HG02798 (cell line): Measurements from ENCODE around the gene CTDSPL.

ENCODE experiments used
- ATAC-seq: cut with Tn5 transposase; IDR thresholded peaks from one replicate; pipeline ENCODE4 v1.9.1; 2021; ENCODE audit warnings: mild to moderate bottlenecking; ENCODE audit not compliant: unreplicated experiment, poor library complexity

Gene CTDSPL

DNA sequence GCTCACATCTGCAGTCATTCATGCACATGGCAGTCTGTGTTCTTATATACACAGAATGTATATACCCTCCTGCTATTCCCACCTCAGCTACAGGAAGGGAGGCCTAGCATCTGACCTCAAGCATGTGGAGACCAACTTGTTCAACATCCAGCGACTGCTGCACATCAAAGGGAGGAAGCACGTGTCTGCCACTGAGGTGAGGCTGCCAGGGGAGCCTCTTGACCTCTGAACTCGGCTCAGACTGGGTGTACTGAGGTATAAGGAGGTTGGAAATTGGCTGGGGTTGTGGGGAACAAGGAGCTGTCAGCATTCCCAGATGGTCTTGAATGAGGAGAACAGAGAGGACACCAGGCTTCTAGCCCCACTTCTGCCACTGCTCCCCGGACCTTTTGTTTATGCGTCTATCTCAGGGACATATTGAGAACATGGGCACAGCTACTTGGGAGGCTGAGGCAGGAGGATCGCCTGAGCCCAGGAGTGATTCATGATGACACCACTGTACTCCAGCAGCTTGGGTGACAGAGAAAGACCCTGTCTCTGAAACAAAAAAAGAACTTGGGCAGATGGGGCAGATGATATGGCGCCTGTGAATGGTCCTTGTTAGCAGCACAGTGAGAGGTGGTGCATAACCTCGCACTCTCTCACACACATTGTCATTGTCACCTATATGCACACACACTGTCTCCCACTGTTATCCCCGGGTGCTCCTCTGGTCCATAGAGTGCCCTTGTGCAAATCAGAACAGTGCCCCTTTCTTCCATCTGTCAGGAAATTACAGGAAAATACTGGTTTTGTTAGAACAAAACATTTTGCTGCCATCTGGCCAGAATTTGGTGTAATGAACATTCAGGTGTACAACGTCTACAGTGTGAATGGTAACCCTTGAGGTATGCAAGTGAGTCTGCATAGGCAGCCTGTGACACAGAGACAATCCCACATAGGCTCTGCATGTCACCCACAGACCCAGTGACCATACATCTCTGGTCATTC is 134.3 kb downstream of the CTDSPL start:
- ATAC-seq = no peak

DNA sequence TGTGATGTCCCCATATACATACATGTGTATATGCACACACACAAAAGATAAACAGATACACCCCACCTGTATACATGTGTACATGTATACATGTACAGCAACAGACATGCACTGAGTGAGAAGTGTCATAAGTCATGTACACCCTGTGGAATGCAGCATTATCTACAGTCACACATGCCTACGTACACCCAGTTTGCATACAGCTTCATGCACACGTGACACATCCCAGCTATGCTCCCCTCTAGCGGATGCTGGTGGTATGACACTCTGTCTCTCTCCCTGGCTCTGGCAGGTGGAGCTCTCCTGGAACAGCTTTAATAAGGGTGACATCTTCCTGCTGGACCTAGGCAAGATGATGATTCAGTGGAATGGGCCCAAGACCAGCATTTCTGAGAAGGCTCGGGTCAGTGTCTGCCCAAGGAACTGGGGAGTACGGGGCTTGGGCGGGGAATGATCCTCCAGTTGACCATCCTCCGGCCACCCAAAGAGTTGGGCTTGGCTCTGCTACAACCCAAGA is 135.2 kb downstream of the CTDSPL start:
- peak; percentile 58 for ATAC-seq

DNA sequence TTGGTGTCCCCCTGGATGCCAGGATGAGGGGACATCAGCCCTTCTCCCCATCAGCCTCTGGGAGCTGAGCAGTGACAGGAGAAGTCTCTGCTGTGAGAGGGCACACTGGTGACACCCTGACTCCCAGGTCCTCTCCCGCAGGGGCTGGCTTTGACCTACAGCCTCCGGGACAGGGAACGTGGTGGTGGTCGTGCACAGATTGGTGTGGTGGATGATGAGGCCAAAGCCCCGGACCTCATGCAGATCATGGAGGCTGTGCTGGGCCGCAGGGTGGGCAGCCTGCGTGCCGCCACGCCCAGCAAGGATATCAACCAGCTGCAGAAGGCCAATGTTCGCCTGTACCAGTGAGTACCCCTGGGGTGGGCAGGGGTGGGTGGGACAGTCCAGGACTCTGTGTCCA is 135.7 kb downstream of the CTDSPL start:
- ATAC-seq = no peak

DNA sequence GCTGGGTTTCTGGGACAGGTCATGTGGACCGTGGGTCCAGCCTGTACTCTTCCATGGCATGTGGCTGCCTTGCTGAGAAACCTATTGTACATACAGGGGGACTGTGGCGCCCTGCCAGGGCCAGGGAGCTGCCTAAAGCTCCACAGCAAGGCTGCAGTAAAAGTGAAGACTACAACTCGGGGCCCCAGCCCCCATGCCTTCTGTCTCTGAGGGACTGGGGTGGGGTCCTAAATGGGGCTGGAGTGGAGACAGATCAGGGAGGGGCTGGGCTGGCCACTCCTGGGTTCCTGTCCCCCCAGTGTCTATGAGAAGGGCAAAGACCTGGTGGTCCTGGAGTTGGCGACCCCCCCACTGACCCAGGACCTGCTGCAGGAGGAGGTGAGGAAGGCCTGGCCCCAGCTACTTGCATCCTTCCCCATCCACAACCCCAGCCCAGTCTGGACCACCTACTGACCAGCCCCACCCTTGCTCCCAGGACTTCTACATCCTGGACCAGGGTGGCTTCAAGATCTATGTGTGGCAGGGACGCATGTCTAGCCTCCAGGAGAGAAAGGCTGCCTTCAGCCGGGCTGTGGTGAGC is 136.2 kb downstream of the CTDSPL start:
- no peak for ATAC-seq

DNA sequence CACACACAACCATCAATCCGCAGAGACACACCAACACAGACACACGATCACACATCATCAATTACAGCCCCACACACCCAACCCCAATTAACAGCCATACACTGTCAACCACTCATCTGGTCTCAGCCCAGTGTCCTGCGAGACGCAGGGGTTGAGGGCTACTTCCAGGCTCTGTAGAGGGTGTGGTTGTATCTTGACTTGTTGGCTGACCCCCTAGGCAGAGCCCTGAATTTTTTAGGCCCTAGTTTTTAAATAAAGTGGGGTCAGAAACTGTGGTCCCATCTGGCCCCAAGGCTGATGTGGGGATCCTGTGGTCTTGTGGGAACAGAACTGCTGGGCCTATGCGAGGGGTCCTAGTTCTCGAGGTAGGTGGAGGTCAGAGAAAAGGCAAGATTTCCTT is 138.2 kb downstream of the CTDSPL start:
- ATAC-seq = no peak

DNA sequence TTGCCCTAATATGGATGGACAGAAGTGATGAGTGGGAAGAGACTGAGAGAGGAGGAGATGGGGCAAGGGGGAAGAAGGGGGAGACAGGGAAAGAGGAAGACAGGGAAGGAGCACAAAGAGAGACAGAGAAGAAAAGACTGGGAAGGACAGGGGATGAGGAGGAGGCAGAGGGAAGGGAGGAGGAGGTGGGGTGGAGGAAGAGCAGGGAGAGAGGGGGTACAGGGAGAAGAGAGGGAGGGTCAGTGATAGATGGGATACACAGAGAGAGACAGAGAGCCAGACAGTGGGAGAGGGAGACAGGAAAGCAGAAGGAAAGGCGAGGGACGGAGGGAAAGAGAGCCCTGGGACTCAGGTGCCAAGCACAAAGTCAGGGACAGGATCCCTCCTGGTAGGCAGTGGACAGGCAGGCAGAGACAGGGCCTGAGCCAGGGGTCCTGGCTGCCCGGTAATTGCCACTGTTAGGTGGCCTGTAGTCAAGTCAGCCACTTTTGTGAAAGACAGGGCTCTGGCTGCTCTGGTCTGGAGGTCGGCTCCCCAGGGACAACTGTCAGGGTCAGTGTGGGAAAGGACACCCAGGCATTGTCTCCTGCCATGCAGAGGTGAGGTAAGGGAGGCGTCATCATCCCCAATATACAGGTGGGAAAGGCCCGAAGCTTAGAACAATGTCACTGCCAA is 138.7 kb downstream of the CTDSPL start:
- ATAC-seq = no peak

DNA sequence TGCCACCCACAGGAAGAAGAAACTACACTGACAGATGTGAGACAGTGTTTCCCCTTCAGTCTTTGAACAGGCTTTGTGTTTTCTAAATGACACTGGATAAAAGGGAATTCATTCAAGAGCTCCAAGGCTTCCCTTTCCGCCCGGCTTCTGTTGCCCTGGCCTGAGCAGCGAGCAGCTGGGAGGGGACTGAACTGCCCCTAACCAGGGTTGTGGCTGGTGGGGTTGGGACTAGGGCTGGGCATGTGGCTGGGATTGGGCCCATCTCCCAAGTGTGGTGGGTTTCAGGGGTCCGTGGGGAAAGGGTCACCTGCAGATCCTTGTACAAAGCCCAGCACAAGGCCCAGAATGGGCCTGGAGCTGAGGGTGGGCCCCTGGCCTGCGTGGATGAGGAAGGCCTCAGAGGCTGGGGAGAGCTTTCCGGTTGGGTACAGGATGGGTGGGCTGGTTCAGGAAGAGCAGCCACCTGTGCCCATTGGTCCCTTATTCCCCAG is 139.3 kb downstream of the CTDSPL start:
- ATAC-seq = no peak

DNA sequence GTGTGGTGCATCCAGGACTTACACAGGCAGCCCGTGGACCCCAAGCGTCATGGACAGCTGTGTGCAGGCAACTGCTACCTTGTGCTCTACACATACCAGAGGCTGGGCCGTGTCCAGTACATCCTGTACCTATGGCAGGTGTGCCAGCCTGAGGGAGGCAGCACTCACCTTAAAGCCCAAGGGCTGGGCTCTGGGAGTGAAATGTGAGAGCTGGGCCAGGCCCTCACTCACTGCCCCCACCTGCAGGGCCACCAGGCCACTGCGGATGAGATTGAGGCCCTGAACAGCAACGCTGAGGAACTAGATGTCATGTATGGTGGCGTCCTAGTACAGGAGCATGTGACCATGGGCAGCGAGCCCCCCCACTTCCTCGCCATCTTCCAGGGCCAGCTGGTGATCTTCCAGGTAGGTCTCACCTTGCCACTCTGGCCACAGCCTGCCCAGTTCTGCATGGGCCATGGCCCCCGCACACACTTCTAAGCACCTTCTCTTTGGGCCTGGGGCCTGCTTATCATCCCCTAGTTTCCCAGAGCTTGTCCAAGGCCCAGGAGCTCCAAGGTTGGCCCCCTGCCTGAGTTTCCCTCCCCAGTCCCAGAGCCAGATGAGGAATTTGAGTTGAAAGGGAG is 139.9 kb downstream of the CTDSPL start:
- no peak for ATAC-seq

DNA sequence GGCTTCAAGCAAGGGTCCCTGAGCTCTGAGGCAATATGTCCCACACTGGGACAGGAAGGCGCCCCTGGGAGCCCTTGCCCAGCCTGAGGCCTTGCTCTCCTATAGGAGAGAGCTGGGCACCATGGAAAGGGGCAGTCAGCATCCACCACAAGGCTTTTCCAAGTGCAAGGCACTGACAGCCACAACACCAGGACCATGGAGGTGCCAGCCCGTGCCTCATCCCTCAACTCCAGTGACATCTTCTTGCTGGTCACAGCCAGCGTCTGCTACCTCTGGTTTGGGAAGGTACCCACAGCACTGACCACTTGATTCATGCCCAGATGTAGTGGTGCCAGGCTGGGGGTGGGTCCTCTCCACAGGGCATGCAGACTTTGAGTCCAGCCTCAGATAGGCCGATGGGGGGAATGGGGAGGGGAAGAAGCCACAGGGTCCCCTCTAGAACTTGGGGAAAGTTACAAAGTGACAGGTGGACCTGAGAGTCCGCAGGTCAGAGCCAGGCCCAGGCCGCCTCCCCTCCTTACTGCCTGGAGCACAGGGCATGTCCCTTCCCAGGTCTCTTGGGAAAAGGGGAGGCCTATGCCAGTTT is 140.7 kb downstream of the CTDSPL start:
- ATAC-seq = no peak

DNA sequence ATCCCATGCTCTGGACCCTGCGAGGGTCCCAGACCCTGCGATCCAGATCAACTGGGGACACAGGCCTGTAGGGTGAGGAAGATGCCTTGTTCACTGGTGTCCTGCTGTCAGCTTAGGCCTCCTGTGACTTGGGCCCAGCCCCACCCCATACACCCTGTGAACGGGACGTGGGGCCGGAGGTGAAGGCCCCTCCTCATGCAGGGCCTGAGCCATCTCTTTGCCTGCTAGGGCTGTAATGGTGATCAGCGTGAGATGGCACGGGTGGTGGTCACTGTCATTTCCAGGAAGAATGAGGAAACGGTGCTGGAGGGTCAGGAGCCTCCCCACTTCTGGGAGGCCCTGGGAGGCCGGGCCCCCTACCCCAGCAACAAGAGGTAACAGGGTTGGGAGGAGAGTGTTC is 141.3 kb downstream of the CTDSPL start:
- ATAC-seq = no peak

DNA sequence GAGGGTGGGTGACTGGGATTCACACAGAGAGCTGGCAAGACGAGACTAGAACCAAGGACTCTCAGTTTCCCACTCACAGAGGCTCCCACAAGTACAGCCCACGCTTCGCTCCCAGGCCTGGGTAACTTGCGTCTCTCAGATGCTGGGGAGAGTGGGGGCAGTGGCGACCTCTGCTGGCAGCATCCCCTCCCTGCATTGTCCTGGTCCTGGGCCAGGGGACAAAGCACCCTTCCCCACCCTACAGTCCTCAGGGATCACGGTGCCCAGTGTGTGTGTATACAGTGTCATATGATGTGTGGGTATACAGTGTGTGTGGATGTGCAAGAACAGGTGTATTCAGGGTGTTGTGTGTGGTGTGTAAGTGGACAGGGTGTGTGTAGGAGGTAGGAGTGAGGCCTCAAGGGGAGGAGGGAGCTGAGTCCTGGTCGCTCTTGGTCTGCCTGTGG is 141.7 kb downstream of the CTDSPL start:
- ATAC-seq = no peak

DNA sequence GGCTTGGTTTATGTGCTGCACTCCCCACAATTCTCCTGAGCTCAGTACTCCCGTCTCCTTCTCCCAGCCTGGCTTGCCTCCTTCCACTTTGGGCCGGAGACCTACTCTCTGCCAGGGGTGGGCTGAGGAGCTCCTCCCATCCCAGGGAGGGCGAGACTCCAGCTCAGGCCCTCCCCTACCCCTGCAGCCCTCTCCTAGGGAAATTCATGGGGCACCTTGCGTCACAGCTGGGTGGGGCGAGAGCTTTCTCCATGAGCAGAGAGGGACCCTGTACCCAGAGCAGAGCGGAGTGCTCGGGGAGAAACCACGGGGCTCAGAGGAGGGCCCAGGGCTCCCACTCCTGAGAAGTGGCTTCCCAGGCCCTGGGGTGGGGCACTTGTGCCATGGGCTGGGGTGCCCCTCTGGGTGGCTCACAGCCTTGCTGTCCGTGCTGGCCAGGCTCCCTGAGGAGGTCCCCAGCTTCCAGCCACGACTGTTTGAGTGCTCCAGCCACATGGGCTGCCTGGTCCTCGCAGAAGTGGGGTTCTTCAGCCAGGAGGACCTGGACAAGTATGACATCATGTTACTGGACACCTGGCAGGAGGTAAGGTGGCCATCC is 142.2 kb downstream of the CTDSPL start:
- ATAC-seq = peak; percentile 3

DNA sequence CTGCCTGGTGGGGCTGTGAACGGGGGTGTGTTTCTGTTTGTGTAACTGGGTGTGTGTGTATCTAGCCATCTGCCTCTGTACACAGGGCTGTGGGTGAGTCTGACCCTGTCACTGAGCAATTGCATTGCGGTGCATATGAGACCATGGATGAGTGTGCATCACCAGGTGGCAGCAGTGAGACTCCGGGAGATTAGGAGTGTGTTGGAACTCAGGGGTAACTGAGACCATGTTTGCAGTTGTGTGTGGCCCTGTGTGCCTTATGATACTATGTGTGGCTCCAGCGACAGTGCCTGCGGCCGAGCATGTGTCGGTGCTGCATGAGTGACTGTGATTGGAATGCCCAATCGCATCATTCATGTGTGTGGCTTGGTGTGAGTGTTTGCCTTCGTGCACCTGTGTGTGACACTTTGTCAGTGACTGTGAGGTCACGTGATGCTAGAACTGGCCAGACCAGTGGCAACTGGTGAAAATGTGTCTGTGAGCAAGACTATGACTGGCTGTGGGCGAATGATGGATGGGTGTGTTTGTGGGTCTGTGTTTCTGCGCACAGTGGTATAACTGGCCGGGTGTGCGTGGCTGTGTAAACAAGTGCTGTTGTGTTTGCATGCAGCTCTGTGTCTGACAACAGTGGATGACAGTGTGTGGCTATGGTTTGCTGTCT is 142.9 kb downstream of the CTDSPL start:
- ATAC-seq = peak; percentile 53

DNA sequence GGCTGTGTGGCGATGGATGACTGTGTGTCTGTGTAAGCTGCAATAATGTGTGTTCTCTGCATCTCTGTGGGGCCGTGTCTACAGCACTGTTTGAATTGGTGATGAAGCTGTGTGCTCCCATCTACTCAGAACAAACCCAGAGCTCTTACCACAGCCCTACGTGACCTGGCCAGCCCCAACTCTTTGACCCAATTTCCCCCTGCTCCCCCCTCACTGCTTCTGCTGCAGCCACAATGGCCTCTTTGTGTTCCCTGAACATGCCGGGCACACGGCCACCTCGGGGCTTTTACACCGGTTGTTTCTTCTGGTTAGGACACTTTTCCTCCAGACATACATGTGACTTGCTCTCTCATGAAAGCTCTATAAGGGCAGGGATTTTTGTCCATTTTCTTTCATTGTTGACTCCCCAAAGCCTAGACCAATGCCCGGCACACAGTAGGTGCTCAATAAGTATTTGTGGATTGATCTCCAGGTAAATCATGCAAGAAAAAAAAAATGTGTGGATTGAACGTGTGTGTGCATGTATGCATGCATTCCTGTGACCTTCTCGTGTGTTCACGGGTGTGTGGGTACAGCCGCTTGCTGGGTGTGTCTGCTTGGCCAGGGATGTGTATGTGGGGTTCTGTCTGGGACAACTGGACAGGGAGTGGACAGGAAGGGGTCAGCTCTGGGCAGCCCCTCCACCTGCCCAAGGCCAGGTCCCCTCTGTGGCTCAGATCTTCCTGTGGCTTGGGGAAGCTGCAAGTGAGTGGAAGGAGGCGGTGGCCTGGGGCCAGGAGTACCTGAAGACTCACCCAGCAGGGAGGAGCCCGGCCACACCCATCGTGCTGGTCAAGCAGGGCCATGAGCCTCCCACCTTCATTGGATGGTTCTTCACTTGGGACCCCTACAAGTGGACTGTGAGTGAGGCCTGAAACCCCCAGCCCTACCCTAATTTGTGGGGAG is 143.7 kb downstream of the CTDSPL start:
- no peak for ATAC-seq

DNA sequence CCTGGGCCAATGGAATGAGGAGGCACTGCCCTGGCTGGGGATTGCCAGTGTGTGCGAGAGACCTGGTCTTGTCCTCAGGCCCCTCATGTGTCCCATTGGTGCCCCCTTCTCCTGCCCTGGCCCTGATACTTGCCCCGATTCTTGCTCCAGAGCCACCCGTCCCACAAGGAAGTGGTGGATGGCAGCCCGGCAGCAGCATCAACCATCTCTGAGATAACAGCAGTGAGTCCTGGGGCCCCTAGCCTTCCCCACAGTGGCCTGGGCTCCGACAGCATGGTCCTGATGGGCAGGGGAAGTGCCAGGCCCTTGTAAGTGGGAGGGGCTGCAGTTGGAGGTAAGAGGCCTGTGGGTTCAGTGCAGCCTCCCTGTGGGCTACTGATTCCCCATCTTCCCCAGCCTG is 144.4 kb downstream of the CTDSPL start:
- no peak for ATAC-seq

DNA sequence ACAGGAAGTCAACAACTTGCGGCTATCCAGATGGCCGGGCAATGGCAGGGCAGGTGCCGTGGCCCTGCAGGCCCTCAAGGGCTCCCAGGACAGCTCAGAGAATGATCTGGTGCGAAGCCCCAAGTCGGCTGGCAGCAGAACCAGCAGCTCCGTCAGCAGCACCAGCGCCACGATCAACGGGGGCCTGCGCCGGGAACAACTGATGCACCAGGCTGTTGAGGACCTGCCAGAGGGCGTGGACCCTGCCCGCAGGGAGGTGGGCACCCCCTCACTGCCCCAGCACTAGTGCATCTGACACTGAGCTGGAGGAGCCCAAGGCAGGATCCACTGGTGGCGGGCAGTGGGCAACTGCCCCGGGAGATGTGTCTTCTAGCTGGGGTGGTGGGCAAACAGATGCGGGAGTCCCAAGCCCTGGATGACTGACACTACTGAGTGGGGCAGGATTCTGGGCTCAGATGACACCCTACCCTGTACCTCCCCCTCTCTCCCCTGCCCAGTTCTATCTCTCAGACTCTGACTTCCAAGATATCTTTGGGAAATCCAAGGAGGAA is 144.8 kb downstream of the CTDSPL start:
- ATAC-seq = no peak

DNA sequence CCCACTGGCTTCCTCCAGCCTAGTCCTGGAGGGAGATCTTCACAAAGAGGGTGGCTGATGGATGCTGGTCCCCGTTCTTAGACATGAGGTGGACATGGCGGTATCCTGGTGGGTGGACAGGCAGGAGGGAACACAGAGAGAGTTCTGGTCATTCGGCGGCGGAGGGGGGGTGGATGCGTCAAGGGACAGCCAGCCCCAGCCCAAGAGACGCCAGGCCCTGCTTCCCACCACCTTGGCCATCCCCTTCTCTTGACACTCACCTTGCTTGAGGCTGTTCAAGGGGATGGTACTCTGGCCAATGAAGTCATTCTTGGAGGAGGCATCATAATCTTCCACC is 146.0 kb downstream of the CTDSPL start:
- no peak for ATAC-seq

DNA sequence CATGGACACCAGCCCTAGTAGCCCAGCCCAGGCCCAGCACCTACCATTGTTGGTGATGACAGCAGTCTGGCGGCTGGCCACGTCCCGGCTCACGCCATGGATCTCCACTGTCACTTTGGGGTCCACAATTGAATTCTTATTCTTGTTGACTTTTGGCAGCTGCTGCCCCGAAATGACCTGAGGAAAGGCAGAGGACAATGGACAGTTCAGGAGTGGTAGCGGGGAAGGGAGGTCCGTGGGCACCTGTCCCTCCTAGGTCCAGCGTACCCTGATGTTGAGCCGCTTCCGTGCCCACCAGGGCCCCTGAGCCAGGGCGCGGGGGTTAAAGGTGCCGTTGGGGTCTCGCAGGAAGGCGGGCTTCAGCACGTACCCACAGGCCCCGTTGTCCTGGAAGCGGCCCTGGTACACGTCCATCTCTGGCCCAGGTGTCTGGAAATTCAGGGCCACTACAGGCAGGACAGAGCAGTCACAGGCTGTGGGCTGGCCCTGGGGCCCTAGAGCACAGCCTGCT is 146.6 kb downstream of the CTDSPL start:
- no peak for ATAC-seq
